Activated T-cell treated with anti-CD3 and anti-CD28 coated beads for 48 hours (primary cell): ENCODE data around the gene TPRG1.

Source experiments
- DNase-seq: peaks from one replicate; pipeline ENCODE4 v3.0.0-alpha.2; 2020; ENCODE audit warnings: low read depth

Gene TPRG1

GRCh38 chr3:189171707-189172106 lies at the start of gene TPRG1:
TSS of gene TPRG1 (plus strand) at chr3:189171971. CDS start at chr3:189207385, 35,414 bp downstream.
- DNase-seq: no peak

- no peak for DNase-seq
Observed at GRCh38 chr3:189122110-189122509, 49.7 kb upstream of the TPRG1 start.

GRCh38 chr3:189122526-189123205 lies 49.1 kb upstream of the TPRG1 start:
- no peak for DNase-seq

GRCh38 chr3:189123595-189124387 lies 48.0 kb upstream of the TPRG1 start:
- DNase-seq: no peak

GRCh38 chr3:189132231-189132671 lies 39.5 kb upstream of the TPRG1 start:
- peak; percentile 61 for DNase-seq

GRCh38 chr3:189132839-189133238 lies 38.9 kb upstream of the TPRG1 start:
- DNase-seq: no peak

GRCh38 chr3:189133768-189134167 lies 38.0 kb upstream of the TPRG1 start:
- DNase-seq: no peak

GRCh38 chr3:189137416-189137815 lies 34.4 kb upstream of the TPRG1 start:
- no peak for DNase-seq

GRCh38 chr3:189138901-189139610 lies 32.7 kb upstream of the TPRG1 start:
- DNase-seq: no peak

- no peak for DNase-seq
Observed at GRCh38 chr3:189139611-189139940, 32.2 kb upstream of the TPRG1 start.

GRCh38 chr3:189142527-189142926 lies 29.2 kb upstream of the TPRG1 start:
- DNase-seq: no peak

- DNase-seq: no peak
Observed at GRCh38 chr3:189143321-189143720, 28.4 kb upstream of the TPRG1 start.

- no peak for DNase-seq
Observed at GRCh38 chr3:189143771-189144170, 28.0 kb upstream of the TPRG1 start.

GRCh38 chr3:189144645-189145044 lies 27.1 kb upstream of the TPRG1 start:
- no peak for DNase-seq

- no peak for DNase-seq
Observed at GRCh38 chr3:189146848-189147247, 24.9 kb upstream of the TPRG1 start.

- peak; percentile 50 for DNase-seq
Observed at GRCh38 chr3:189148081-189148507, 23.7 kb upstream of the TPRG1 start.

GRCh38 chr3:189149203-189149602 lies 22.6 kb upstream of the TPRG1 start:
- DNase-seq: no peak

- DNase-seq: no peak
Observed at GRCh38 chr3:189157232-189158007, 14.4 kb upstream of the TPRG1 start.

- no peak for DNase-seq
Observed at GRCh38 chr3:189158034-189158433, 13.7 kb upstream of the TPRG1 start.

- DNase-seq: no peak
Observed at GRCh38 chr3:189160519-189161309, 11.1 kb upstream of the TPRG1 start.

- no peak for DNase-seq
Observed at GRCh38 chr3:189165092-189165612, 6.6 kb upstream of the TPRG1 start.
